ENCODE data around the gene INSYN2B.

INSYN2B gene

GRCh38 chr5:169861934-169862333, 118.4 kb downstream of the INSYN2B start:
- Histone ChIP-seq H3K9me3 (ENCODE audit: severe bottlenecking) (no peaks in the 10 kb centered on the region), H3K4me3 (ENCODE audit: low read depth, low read length) (no peak overlapping the region), H3K36me3 (no peaks in the 10 kb centered on the region), H3K27ac (no peak overlapping the region), H3K27me3 (ENCODE audit: insufficient read depth, low read depth, severe bottlenecking) (peaks cover 65% of the 10 kb centered on the region)
- TF ChIP-seq, protein P1, sequence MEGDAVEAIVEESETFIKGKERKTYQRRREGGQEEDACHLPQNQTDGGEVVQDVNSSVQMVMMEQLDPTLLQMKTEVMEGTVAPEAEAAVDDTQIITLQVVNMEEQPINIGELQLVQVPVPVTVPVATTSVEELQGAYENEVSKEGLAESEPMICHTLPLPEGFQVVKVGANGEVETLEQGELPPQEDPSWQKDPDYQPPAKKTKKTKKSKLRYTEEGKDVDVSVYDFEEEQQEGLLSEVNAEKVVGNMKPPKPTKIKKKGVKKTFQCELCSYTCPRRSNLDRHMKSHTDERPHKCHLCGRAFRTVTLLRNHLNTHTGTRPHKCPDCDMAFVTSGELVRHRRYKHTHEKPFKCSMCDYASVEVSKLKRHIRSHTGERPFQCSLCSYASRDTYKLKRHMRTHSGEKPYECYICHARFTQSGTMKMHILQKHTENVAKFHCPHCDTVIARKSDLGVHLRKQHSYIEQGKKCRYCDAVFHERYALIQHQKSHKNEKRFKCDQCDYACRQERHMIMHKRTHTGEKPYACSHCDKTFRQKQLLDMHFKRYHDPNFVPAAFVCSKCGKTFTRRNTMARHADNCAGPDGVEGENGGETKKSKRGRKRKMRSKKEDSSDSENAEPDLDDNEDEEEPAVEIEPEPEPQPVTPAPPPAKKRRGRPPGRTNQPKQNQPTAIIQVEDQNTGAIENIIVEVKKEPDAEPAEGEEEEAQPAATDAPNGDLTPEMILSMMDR (IDR thresholded peaks at IDR 0.05; ENCODE audit: low read depth, low read length) = no peak
- DNase-seq = no peak

- no peak overlapping the region for H3K4me3 ChIP-seq (ENCODE audit: low read depth, low read length)
- no peaks in the 10 kb centered on the region for H3K9me3 ChIP-seq (ENCODE audit: severe bottlenecking)
- TF ChIP-seq, protein P1 (IDR thresholded peaks at IDR 0.05; ENCODE audit: low read depth, low read length) = no peak
- DNase-seq = no peak
- H3K36me3 ChIP-seq = no peaks in the 10 kb centered on the region
- H3K27ac ChIP-seq = no peak overlapping the region
- peaks cover 65% of the 10 kb centered on the region for H3K27me3 ChIP-seq (ENCODE audit: insufficient read depth, low read depth, severe bottlenecking)
Measured at GRCh38 chr5:169861433-169861832, 118.9 kb downstream of the INSYN2B start.

DNA sequence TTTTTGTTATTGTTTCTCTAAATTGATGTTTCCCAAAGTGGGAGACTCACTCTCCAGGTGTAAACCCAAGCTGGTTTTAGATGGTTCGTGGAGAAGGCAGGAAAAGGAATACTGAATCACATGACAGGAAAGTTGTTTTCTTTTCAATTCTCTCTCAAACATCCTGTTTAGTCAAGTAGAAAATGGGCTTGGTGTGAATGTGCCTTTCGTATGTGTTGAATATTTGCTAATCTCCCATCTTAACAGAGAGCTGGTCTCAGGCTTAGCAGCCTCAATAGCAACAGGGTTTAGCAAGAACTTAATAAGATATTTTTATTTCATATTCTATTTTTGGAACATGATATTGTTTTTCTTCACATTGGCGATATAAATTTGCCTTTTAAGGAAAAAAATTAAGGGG, 119.7 kb downstream of the INSYN2B start:
- Histone ChIP-seq H3K27me3 (ENCODE audit: insufficient read depth, low read depth, severe bottlenecking) (peaks cover 61% of the 10 kb centered on the region), H3K9me3 (ENCODE audit: severe bottlenecking) (no peaks in the 10 kb centered on the region), H3K4me3 (ENCODE audit: low read depth, low read length) (no peak overlapping the region), H3K36me3 (no peaks in the 10 kb centered on the region), H3K27ac (no peak overlapping the region)
- no peak for DNase-seq
- TF ChIP-seq, protein P1 (IDR thresholded peaks at IDR 0.05; ENCODE audit: low read depth, low read length) = no peak

DNA sequence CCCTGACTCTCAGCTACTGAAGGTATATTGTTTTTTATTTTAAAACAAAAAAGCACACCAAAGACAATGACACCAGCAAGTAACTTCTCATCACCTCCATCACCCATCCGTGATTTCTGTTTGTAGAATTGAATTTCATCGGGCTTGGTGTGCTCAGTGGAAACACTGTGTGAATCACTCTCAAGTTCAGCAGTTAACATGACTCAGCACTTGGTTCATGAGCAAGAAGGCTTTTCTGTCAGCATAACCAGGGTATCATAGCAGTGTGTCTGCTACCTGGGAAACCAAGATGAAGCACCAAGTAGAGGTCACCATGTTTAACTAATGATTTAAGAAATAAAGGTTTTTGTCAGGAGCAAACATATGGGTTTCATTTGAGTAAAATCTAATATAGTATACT, 123.7 kb downstream of the INSYN2B start:
- Histone ChIP-seq H3K27ac (no peak overlapping the region), H3K36me3 (no peaks in the 10 kb centered on the region), H3K4me3 (ENCODE audit: low read depth, low read length) (no peak overlapping the region), H3K27me3 (ENCODE audit: insufficient read depth, low read depth, severe bottlenecking) (peaks cover 27% of the 10 kb centered on the region), H3K9me3 (ENCODE audit: severe bottlenecking) (no peaks in the 10 kb centered on the region)
- TF ChIP-seq, protein P1 (IDR thresholded peaks at IDR 0.05; ENCODE audit: low read depth, low read length) = no peak
- no peak for DNase-seq

DNA sequence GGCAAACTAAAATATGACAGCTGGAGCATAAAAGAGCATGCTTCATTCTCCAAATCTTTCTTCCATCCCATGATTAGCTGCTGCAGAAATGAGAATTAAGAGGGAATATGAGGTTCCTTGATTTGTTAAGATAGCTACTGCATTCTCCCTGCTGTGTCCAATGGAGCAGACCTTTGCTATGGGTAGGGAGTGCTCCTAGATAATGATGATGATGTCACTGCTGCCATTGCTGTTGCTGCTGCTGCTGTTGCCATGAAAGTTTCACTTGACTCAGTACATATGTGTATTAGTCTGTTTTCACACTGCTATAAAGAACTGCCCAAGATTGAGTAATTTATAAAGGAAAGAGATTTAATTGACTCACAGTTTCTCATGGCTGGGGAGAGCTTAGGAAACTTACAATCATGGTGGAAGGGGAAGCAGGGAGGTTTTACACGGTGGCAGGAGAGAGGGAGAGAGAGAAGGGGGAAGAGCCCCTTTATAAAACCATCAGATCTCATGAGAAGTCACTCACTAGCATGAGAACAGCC, 128.9 kb downstream of the INSYN2B start:
- peaks cover 7% of the 10 kb centered on the region for H3K9me3 ChIP-seq (ENCODE audit: severe bottlenecking)
- no peak for DNase-seq
- H3K4me3 ChIP-seq (ENCODE audit: low read depth, low read length) = no peak overlapping the region
- TF ChIP-seq, protein P1 (IDR thresholded peaks at IDR 0.05; ENCODE audit: low read depth, low read length) = no peak
- no peak overlapping the region for H3K27ac ChIP-seq
- H3K27me3 ChIP-seq (ENCODE audit: insufficient read depth, low read depth, severe bottlenecking) = peaks cover 32% of the 10 kb centered on the region
- H3K36me3 ChIP-seq = no peaks in the 10 kb centered on the region

- no peak overlapping the region for H3K4me3 ChIP-seq (ENCODE audit: low read depth, low read length)
- no peaks in the 10 kb centered on the region for H3K36me3 ChIP-seq
- H3K27me3 ChIP-seq (ENCODE audit: insufficient read depth, low read depth, severe bottlenecking) = peaks cover 37% of the 10 kb centered on the region
- DNase-seq = no peak
- no peak overlapping the region for H3K27ac ChIP-seq
- TF ChIP-seq, protein P1 (IDR thresholded peaks at IDR 0.05; ENCODE audit: low read depth, low read length) = no peak
- H3K9me3 ChIP-seq (ENCODE audit: severe bottlenecking) = peaks cover 7% of the 10 kb centered on the region
Measured at GRCh38 chr5:169850409-169850808, 129.9 kb downstream of the INSYN2B start.
